ENCODE data around the gene MLC1.
"Not testable (repeated sequence)": the region's sequence is repeated elsewhere in the genome, so short reads cannot be mapped to it uniquely, and the experiment has no call there.

Gene MLC1

DNA sequence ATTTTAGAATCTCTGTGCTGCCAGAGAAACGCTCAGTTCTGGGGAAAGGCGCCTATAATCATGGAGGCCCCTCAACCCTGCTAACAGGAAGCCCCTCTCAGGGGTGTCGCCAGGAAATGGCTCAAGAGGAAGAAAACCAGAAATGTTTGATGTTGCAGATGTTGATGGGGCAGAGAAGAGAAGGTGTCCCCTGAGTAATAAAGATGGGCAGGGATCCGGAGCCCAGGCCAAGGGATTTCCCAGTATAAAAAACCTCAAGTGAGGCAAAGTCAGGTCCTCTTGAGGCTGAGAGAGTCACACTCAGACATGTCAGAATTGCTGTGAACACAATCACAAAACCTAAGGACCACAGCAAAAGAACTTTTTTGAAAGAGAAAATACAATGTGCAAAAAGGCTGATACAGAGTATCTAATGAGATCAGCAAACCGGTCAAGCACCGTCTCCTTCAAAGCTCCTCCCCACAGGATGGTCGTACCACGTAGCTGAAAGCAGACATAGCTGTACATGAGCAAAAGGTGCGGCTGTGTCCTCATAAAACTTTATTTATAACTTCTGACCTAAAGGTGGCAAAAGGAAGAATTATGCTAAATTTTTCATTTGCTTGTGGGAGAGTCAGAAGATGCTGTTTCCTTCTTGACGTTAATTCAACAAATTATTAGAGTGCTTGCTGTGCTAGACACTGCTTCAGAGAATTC lies 16.8 kb upstream of the MLC1 start:
- no peak for FAIRE-seq

DNA sequence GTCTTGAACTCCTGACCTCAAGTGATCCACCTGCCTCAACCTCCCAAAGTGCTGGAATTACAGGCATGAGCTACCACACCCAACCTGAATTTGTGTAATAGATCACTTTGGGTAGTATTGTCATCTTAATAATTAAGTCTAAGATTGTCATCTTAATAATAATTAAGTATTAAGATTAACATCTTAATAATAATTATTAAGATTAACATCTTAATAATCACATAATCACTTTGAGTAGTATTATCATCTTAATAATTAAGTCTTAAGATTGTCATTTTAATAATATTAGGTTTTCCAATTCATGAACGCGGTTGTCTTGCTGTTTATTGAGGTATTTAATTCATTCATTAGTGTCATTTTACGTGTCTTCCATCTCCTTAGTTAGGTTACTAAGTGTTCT lies 12.8 kb upstream of the MLC1 start:
- peak; percentile 60 for FAIRE-seq

DNA sequence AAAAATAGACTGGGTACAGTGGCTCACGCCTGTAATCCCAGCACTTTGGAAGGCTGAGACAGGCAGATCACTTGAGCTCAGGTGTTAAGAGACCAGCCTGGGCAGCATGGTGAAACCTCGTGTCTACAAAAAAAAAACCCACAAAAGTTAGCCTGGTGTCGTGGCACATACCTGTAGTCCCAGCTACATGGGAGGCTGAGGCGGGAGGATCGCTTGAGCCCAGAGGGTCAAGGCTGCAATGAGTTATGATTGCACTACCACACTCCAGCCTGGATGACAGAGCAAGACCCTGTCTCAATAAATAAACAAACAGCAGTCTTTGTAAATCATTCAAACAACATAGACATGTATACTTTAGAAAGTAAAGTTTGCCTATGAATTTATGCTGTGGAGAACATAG lies 7.1 kb upstream of the MLC1 start:
- FAIRE-seq: no peak

DNA sequence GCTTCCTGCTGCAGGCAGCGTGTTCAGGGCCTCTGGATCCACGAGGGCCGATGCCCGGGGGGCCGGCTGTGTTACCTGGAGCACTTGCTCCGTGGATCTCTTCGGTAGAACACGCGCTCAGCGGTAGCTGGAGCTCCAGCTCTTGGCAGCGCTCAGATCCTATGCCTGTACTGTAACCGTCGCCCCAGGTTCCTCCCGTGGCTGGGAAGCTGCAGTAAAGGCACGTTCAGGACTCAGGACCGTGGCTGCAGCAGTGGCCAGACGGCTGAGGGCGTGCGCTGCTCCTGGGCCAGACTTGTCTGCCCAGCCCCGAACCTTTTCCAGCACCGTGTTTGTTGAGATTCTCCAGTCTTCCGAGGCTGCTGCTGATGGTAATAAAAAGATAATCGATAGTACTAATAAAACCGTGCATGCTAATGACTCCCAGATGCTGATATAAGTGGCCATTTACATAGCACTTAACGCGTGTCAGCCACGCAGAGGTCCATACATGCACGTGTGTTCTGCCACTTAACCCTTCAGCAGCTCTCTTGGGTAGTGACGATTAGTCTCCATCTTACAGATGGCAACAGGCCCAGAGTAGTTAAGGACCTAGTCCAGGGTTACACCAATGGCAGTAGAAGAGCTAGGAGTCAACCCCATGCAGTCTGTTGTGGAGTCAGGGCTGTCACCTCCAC lies 6.0 kb upstream of the MLC1 start:
- no peak for FAIRE-seq

DNA sequence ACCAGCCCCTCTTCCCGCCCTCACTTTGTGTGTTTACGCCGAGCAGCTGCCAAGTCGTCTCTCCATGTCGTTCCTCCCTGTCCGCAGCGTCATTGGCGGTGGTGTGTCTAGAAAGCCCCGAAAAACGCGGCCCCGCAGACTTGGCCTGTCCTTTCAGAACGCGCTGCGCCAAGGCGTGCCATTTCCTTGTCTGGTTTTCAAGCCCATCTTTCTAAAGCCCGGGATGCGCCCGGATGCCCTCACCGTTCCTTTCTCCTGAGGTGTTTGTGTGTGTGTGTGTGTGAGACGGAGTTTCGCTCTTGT lies 5.1 kb upstream of the MLC1 start:
- FAIRE-seq: no peak

DNA sequence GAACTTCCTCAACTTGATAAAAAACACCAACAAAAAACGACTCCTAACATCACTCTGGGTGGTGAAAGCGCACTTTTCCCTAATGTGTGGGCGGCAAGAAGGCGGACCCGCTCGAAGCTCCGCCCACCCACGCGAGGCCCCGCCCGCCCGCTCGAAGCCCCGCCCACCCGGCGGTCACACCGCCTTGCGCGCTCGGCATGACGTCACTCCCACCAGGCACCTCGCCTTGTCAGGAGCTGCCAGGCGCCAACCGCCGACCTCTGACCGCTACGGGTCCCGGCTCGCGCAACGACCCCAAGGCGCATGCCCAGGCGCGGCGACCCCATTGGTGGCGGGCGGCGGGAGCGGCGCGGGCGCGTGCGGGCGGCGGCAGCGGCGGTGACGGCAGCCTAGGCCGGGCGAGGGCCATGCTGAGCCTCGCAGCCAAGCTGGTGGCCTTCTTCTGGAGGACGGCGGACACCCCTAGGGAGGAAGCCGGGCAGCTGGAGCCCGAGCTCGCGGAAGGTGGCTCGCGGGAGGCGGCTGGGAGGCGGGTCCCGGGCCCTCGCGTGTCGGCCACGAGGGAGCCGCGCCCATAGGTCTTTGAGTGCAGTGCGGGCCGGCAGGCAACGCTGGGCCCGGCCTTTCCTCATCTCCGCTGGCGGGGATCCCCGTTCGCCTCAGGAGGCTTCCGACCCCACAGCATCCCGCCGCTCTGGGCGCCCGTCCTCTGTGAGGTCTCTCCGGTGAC lies 4.6 kb upstream of the MLC1 start, which contains the start of gene MOV10L1:
Gene MOV10L1 (plus strand): TSS at position 325 of the 730 bp plus-strand sequence. CDS start 83 bp downstream, at position 408.
- no peak for FAIRE-seq

DNA sequence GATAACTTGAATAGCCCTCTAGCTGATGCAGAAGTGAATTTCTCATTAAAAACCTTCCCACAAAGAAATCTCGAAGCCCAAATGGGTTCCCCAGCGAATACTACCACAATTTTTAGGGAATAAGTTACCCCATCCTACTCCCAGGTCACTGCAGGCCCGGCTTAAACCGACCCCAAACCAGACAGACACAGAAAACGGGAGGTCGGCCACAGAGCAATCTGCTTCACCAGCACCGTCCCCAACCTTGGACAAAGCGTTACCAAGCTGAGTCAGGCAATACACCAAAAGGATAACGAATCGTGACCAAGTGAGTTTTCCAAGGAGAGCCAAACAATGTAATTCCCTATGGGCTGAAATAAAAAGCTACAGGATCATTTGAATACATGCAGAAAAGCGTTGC lies 4.0 kb upstream of the MLC1 start:
- FAIRE-seq: no peak

DNA sequence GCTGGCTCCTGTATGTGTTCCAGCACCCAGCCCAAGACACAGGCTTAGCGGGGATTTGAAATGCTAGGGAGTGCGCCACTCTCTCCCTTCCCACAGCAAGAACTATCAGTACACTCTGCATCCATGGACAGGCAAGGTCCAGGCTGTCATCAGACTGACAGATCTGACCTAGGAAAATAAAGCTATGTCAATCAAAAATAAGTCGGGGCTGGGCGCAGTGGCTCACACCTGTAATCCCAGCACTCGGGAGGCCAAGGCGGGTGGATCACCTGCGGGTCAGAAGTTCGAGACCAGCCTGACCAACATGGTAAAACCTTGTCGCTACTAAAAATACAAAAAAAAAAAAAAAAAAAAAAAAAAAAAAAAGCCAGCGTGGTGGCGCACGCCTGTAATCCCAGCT lies 2.9 kb upstream of the MLC1 start:
- no peak for FAIRE-seq

DNA sequence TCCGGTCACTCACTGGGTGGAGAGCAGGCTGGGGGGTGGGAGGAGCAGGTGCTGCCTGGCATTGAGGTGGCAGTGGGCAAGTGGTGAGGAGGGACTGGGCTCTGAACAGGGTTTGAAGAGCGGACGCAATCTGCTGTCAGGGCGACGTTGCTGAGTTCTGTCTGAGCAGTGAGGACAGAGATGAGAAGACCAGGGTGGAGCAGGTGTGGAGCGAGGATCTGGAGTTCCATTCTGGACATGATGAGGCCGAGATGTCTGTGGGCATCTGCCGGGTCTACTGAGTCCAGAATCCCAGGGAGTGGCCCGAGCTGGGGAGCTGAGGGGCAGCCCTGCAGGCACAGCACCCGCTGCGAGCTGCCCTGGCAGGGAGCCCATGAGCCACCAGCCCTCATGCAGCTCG lies 2.4 kb upstream of the MLC1 start:
- FAIRE-seq: no peak

DNA sequence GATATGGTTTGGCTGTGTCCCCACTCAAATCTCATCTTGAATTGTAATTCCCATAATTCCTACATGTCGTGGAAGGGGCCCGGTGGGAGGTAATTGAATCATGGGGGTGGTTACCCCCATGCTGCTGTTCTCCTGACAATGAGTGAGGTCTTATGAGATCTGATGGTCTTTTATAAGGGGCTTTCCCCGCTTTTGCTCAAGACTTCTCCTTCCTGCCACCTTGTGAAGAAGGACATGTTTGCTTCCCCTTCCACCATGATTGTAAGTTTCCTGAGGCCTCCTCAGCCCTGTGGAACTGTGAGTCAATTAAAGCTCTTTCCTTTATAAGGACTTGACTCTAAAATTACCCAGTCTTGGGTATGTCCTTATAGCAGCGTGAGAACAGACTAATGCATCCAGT lies 1.7 kb upstream of the MLC1 start:
- FAIRE-seq: not testable (repeated sequence)

DNA sequence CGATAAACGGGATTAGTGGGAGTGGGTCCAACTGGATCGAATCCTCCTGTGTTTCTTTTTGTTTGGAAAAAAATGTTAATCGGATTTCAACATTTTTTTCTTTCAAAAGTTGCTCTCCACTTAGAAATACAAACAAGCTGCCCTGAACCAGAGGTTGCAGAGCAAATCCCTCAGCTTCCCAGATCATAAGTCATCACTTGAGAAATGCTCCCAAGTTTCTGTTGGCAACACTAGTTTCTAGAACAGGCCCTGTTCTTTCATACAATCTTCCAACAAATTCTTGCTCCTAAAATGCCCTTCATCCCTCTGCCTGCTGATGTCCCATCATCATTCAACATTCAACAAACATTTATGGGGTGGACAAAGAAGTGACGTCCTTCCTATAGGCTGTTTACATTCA lies 1.3 kb upstream of the MLC1 start:
- FAIRE-seq: no peak

DNA sequence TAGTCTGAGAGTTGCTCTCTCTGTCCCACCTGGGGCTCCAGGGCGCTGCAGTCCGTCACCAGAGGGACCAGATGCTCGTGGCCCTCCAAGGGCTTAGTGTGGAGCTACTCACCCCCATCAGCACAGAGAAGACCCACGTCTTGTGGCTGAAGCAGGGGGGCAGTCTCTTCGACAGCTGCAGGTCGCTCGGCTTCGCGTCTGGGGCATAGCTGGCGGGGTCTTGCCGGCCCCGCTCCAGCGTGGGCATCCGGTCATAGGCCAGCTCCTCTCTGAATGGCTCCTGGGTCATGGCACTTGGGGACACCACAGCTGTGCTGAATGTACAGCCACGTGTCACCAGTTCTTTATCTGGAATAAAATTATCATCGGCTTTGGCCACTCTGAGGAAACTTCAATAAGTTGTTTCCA lies 608 bp downstream of the MLC1 start:
- FAIRE-seq: no peak

DNA sequence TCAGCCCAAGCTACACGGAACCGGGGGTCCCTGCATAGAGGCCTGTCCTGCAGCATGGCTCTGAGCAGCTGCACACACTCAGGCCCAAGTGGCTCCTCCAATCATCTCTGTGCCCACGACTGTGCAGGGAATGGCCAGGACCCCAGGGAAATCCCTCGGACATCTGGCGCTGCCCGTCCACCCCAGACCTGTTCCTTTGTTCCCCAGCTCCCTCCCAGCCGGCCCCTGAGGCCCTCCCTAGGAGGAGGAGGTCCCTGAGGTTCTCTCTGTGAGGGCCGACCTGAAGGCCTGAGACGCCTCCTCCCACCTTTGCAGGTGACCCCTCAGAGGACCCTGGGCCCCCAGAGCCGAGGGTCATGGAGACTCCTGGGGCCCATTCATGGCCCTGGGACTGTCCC lies 1.1 kb downstream of the MLC1 start:
- FAIRE-seq: no peak

DNA sequence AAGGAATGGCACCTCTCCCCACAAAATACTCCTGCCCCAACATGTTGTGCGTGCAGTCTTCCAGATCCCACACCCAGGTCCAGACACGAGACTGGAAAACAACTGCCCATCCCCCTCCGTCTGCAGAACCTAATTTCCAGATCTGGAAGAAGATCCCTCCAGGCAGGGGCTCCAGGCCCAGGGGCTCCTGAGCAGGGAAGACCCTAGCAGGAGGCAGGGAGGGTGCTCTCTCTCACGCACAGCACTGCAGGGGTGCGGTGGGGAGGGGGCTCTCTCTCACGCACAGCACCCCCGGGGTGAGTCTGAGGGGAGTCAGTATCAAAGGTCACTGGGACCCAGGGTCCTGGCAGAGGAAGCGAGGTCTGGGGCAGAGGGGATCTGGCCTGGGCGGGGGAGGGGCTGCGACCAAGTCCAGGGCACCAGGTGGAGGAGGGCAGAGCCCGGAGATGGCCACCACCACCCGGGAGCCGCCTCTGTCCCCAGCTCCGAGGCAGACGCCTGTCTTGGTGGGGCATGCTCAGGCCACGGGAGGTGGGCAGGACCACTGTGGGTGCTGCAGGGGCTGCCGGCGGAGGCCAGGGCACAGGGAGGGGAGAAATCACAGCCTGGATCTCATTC lies 1.7 kb downstream of the MLC1 start:
- FAIRE-seq: no peak

DNA sequence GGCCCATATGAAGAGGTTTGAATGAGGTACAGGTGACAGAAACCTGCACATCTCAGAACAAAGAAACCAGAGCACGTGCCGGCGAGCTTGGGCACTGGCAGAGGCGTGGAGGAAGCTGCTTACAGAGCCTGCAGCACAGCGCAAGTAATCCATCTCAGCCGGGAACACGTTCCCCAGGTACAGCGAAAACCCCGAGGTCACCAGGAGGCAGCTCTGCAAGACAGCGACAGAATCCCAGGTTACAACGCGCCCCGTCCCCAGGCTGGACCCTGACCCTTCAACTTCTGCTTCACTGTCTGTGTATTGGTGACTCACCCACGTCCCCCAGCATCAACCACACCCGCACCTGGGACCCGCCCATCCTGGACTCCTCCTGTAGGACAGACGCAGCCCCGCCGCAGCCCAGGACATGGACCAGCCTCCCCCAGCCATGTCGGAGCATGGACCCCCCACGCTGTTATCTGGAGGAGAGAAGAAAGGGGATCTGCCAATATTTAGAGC lies 2.2 kb downstream of the MLC1 start:
- FAIRE-seq: no peak

DNA sequence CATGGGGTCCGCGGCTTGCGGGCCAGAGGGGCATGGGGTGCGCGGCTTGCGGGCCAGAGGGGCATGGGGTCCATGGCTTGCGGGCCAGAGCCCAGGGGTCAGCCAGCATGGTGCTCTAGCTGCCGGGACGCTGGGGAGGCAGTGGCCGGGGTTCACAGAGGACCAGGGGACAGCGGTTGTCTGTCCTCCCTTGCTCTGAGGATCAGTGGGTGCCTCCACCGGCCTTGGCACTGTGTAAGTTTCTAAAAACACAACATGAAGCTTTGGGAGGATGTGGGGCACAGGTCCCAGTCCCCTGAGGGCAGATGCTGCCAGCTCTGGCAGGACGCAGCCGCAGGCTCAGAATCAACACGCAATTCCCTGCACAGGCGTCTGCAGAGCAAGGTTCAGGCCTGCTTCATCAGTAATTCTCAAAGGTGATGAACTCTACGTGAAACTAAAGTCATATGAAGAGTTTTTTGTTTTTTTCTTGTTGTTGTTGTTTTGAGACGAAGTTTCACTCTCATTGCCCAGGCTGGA lies 3.0 kb downstream of the MLC1 start:
- FAIRE-seq: no peak

DNA sequence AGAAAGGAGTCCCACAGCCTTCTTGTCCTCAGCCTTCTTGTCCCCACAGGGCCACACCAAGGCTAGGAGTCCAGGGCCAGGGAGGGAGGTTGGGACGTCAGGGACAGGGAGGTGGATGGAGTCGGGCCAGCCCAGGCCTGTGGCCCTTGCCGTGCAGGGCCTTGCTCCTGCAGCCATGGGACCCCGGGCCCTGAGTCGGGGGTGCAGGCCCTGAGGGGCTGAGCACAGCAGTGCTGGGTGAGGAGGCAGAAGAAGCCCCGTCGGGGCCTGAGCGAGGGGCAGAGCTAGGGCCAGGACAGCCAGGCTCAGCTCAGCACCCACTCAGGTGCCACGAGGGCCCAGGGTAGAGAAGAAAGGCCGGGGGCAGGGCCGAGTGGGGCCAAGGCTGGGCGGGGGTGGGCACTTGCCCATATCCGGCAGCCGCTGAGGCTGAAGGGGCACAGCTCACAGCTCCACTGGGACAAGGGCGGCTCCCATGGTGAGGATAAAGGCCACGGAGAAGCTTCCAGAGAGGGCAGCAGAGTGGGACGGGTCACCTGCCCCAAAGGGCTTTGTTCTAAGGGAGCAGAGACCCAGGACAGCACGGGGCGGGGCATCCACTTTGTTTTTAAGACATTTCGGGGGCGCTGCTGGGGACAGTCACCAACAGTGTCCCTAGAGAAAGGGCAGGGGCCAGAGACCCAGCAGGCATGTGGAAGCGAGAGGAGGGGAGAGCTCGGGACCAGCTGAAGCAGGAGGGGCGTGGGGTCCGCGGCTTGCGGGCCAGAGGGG lies 3.6 kb downstream of the MLC1 start:
- FAIRE-seq: no peak

DNA sequence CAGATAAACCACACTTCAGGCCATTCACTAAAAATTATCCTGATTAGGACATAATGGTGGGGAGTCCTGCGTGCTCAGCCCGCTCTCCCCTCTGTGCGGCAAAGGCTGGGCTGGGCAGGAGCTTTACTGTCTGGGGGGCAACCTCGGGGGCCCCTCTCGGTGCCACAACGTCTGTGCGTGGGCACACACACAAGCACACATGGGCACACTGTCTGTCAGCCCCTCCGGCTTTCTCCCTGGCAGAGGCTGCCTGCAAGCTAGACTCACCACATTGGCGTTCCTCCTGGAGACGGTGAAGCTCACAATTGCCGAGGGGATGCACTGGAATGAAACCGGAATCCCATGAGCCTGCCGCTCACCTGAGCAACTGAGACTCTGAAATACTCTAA lies 5.2 kb downstream of the MLC1 start:
- no peak for FAIRE-seq

DNA sequence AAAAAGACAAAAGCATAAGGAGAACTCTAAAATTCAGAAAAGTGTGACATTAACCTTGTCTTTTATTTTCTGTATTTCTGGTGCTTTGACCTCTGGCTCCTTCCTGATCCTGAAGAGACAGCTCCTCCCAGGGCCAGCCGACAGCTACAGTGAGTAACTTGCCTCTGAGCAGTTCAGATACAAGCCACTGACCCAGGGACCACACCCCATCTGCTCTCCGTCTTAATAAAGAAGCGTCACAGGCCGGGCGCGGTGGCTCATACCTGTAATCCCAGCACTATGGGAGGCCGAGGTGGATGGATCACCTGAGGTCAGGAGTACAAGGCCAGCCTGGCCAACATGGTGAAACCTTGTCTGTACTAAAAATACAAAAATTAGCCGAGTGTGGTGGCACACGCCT lies 6.5 kb downstream of the MLC1 start:
- no peak for FAIRE-seq

DNA sequence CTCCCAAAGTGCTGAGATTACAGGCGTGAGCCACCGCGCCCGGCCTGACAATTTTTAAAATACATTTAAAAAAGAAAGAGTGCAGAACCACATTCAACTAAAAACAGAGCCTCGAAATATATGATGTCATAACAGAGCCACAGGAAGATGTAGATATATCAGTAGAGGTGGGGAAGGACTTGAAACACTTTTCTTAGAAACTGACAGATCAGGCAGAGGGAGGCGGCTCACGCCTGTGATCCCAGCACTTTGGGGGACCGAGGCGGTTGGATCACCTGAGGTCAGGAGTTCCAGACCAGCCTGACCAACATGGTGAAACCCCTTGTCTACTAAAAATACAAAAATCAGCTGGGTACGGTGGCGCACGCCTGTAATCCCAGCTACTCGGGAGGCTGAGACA lies 7.0 kb downstream of the MLC1 start:
- FAIRE-seq: no peak

DNA sequence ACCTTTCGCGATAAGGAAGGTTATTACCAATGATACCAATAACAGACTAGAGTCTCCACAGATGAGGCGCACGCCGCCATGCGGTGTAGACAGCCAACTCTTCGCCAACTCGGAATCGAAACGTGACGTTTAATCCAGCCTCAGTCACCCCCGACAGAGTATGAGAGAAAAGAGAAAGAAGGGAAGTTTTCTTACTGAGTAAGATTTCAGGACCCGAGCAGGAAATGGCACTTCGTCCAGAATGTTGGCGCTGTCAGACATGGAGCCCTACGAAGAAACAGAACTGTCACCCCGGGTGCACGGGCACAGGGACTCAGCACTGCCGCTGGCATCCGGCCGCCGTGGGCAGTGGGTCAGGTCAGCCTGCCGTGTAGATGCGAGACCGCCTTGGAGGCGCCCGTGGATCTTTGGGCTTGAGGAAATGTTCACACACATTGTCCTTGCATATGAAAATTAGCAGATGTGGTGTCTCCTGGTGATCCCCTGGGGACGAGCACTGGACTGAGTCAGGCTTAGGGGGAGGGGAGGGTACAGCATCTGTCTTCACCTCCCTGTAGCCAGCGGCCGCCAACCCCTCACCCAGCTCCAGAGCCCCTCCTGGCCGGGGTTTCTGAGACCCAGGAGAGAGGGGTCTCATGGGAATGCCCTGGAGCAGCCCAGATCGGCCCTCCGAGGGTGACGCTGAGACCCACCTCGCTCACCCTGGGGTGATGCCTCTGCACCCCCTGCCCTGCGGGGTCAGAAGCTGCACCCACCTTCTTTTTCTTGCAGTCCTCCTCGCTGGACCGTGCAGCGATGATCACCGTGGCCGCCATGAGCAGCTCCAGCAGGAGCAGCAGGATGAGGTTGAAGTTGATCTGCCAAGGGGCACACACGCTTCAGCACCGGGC lies 8.3 kb downstream of the MLC1 start:
- no peak for FAIRE-seq

Measured in colon (tissue), 2 donors.